NCI-H2196 (cell line): Measurements from ENCODE around the gene ZNF335.
A peak's percentile ranks its signal among the peaks of the same experiment; 100 is the strongest.
"Not testable (repeated sequence)": the region's sequence is repeated elsewhere in the genome, so short reads cannot be mapped to it uniquely, and the experiment has no call there.

ENCODE experiments used
- DNase-seq: peaks from one replicate; lab custom pipeline; 2025; ENCODE audit not compliant: unreplicated experiment; lab: John Stamatoyannopoulos, UW

ZNF335 gene

DNA sequence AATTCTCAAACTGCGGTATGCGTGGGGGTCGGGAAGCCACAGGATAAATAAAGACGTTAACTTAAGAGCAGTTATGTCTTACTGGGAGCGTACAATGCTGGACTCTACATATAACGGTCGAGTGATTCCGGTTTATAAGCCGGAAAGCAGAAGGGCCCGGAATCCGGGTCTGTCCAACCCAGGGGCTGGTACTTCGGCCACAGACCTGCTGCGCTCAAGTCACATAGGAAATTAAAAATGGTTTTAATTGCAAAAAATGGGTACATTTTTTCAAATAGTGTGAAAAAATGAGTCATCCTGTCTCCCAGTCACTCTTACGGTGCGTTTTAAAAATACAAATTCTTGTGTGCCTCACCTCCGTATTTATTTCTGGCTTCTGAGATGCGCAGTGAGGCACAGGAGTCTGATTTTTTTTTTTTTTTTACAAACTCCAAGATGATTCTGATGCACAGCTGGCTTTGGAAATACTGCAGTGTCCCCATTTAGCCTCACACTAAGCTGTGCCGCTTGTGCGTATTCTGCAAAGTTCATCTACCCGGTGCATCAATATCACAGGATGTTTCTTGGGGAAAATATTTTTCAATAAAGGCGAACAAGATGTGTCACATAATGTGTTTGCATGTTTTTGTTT, 36.5 kb downstream of the ZNF335 start:
- no peak for DNase-seq

DNA sequence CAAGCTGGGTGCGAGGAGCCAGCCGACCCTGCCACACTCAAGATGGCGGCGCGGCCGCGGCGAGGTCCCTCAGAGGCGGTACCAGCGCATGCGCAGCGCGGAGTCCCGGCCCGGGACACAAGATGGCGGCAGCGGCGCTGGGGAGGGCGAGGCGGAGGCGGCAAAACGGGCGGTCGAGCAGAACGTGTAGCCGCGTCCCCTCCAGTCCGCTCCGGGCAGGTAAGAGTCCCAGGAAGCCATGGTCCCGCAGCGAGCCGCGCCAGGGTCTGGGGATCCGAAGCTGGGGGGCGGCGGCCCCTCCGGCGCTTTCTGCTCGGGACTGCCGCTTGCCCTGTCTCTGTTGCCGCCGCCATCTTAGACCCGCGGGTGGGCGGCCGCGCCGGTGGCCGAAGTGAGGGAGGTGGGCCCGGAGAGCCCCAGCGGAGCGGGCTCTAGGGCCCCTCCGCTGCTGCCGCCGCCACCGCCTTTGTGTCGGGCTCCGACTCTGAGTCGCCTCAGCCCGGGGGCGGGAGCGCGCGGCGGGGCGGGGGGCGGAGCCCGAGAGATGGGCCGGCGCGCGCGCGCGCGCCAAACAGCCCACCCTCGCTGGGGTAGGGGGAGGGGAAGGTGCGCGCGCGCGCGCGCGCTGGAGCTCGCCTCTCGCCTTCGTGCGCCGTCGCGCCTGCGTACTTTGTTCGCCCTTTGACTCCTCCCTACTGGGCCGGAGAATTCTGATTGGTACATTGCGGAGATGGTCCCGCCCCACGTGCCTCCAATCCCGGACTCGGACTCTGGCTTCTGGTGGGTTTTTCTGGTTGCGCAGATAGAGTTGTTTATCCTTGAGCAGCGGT, 37.2 kb downstream of the ZNF335 start, which contains the start of gene PCIF1:
Gene PCIF1 (plus strand): TSS at position 98 of the 830 bp plus-strand sequence. CDS start 4,317 bp downstream, outside the sequence.
- DNase-seq, result peak; percentile 99

DNA sequence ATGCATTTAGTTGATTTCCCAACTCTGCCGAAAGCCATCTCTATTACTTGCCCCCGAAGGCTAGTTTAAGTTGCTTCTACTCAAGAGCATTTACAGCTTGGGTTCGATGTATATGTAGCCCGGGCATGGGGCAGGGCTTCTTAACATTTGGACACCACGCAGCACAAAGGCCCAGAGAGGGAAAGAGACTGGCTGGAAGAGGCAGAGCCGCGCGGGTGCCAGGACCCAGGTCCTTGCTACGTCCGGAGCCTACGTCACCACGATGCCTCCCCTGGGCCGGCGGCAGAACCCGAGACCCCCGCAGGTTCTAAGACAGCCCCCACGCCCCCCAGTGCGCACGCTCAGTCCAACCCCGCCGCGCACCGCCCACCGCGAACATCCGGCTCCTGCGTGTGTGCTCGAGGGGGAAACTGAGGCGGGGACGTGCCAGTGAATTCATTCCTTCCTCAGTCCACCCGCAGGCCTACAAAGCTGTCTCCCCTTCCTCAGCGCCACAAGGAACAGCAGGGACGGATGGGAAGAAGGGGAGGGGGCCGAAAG, 37.9 kb downstream of the ZNF335 start:
- peak; percentile 60 for DNase-seq

GRCh38 chr20:45933266-45934045, 38.5 kb downstream of the ZNF335 start:
- peak; percentile 86 for DNase-seq

GRCh38 chr20:45931680-45932079, 40.3 kb downstream of the ZNF335 start:
- not testable (repeated sequence) for DNase-seq

DNA sequence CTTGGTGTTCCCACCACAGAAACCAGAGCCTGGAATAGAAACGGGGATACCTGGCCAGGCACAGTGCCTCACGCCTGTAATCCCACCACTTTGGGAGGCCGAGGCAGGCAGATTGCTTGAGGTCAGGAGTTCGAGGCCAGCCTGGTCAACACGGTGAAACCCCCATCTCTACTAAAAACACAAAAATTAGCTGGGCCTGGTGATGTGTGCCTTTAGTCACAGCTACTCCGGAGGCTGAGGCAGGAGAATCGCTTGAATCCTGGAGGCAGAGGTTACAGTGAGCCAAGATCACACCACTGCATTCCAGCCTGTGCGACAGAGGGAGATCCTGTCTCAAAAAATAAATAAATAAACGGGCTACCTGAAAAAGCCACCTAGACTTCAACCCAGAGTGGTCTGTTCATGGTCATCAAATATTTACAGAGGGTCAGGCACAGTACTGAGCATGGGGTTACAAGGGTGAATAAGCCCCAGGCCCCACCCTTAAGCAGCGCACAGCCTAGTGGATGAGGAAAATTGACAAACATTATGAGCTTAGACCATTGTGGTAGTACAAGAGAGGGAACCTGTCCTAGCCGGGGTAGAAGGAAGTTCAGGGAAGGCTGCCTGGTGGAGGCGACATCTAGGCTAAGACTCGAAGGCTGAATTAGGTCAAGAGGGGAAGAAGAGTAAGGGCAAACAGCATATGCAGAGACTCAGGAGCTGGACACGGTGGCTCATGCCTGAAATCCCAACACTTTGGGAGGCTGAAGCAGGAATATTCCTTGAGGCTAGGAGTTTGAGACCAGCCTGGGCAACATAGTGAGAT, 44.7 kb downstream of the ZNF335 start:
- DNase-seq, result no peak

GRCh38 chr20:45926731-45927070, 45.3 kb downstream of the ZNF335 start:
- DNase-seq, result no peak

- DNase-seq, result no peak
Observed at GRCh38 chr20:45925821-45926506, 46.0 kb downstream of the ZNF335 start.

- DNase-seq, result peak; percentile 12
Observed at GRCh38 chr20:45924391-45925261, 47.4 kb downstream of the ZNF335 start.

DNA sequence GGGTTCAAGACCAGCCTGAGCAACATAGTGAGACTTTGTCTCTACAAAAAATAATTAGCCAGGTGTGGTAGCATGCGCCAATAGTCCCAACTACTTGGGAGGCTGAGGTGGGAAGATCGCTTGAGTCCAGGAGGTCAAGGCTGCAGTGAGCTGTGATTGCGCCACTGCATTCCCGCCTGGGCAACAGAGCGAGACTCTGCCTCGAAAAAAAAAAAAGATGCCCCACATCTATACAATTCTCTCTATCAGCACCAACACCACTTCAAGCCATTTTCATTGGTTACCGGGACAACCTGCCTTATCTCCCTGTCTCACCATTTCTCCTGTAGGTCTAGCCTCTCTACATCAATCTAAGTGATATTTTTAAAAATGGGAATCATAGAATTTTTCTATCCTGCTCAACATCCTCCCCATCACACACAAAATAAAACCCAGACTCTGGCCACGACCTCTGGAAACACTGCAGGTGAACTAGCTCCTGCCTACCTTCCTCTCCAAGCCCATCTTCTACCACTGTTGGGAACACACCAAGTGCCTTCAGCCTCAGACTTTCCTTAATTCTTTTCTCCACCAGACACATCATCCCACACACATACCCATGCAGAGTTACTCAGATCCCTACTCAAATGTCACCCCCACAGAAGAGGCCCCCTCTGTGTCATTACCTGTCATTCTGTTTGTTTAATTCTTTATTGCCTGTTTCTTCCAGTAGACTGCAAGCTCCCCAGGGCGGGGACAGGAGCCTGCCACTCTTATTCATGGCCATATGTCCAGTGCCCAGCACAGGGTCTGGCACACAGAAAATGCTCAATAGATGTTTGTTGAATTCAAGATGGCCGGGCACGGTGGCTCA, 50.4 kb downstream of the ZNF335 start:
- DNase-seq, result no peak

DNA sequence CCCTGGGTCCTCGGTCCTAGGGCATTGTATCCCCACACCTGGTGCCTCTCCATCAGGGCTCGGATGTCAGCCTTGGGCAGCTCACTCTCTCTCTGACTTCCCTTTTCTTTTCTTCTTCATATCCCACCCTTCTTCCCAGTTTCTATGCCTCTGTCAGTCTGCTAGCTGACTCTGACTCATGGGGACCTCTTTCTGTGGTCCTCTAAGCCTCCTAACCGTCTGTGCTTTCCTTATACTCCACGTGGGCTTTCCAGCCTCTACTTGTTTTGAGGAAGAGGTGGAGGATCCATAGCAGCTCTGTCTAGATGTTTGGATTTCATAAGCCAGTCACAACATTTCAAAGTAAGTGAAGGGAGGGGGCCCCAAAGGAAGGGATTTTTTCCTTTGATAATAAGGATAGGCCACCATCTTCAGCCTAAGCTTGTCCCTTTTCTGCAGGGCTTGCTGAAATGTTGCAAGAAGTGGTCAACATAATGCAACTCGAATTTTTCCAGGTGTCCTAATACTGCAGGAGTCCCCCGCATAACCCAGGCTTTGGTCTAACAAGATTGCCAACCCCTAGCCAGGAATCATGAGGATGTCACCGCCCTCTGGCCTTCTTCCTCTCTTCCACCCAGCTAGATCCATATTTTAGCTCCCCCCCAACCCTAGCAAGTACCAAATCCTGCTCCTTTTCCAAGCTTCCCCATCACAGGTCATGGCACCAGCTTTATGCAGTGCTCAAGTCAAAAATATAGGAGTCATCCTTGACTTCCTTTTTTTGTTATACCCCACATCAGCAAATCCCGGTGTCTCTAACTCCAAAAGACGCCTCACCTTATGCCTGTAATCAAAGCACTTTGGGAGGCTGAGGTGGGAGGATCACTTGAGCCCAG, 51.3 kb downstream of the ZNF335 start:
- no peak for DNase-seq

DNA sequence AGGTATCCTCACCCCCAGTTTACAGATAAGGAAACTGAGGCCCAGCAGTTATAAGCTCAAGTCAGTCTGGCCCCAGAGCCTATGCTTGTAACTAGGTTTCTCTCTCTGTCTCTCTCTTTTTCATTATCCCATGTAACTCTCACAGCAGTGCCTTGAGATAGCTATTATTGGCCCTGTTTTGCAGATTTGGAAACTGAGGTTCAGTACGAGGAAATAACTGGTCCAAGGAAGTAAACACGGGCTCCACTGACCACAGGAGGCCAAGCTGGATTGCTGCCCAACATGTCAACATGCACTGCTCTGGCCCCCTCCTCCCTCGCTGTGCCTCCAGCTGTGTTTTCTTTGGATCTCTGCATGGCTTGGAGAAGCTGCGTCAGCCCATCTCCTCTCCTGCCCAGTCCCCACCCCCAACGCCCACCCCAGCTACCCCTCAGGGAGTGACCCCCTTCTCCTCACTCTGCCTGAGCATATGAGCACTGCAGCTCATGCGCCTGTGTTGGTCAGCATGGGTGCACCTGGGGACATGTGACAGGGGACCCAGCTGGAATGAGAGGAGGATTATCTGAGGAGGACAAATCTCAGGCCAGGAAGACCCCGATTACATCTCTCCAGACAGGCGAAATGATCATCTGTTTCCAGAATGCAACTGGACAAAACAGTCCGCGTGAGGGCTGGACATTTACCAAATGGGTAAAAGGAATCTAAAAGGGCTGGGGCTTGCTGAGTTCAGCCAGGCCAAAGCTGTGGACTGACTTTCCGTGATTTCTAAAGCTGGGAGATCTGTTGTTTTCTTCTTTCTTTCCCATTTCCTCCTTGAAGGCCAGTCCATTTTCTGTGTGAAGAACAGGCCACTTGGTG, 52.2 kb downstream of the ZNF335 start:
- no peak for DNase-seq

DNA sequence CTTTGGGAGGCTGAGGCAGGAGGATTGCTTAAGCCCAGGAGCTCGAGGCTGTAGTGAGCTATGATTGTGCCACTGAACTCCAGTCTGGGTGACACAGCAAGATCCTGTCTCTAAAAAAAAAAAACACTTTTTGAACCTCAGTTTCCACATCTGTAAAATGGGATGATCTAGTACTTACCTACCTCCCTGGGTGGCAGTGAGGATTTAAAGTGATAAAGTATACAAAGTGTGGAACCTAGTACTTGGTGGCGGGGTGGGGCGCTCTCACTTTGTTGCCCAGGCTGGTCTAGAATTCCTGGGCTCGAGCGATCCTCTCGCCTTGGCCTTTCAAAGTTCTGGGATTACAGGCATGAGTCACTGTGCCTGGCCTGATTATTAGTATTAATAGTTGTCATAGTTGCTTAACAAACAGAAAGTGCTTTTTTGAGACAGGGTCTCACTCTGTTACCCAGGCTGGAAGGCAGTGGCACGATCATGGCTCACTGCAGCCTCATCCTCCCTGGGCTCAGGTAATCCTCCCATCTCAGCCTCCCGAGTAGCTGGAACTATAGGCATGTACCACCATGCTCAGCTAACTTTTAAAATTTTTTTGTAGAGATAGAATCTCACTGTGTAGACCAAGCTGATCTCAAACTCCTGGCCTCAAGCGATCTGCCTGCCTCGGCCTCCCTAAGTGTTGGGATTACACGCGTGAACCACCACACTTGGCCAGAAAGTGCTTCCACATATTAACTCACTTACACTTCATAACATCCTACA, 53.0 kb downstream of the ZNF335 start:
- DNase-seq, result no peak

GRCh38 chr20:45918182-45918737, 53.7 kb downstream of the ZNF335 start:
- DNase-seq, result no peak

DNA sequence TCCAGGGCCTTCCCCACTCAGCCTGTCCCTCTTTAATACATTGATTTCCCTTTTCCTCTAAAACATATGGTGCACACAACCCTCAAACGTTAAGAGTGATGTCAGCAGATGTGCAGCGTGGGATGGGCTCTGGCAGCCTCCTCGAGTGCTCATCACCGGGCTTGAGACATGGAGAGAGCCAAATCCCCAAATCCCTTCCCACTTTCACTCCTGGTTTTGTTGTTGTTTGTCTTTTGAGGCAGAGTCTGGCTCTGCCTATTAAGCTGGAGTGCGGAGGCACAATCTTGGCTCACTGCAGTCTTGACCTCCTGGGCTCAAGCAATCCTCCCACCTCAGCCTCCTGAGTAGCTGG, 54.2 kb downstream of the ZNF335 start:
- DNase-seq, result no peak
